A673 (cell line): ENCODE results near the gene ALDH2. TPM values are rescaled to one million over a fixed set of nuclear protein-coding genes. Genes with fewer than 3 reads are reported as not detected.
"Not testable (repeated sequence)": the region's sequence is repeated elsewhere in the genome, so short reads cannot be mapped to it uniquely, and the experiment has no call there.

Source experiments
- BruUV-seq: library from RNA; stranded (reverse); fragments of 400-500 nt; replicated peaks from 2 replicates; lab custom pipeline; 2021; lab: Mats Ljungman, UMichigan
- CTCF ChIA-PET: fragments of 300-600 bp; sonication (Branson Sonifier 250); formaldehyde crosslinking; loops from one replicate; lab custom pipeline; 2022; ENCODE audit warnings: antibody characterized with exemption; lab: Charles Lee
- POLR2A ChIA-PET: fragments of 300-600 bp; sonication (Branson Sonifier 250); formaldehyde crosslinking; loops from one replicate; lab custom pipeline; 2022; ENCODE audit warnings: antibody characterized with exemption; ENCODE audit not compliant: low non-redundant PET; lab: Charles Lee
- DNase-seq: peaks from one replicate; pipeline ENCODE4 v3.0.0-alpha.2; 2015; ENCODE audit warnings: low spot score
- H3K27ac ChIP-seq: fragments of 200-600 bp; sonication (generic); 2 replicates; pipeline ENCODE4 v1.5.1; 2016; ENCODE audit warnings: mixed run types, low read depth, mild to moderate bottlenecking, mixed read lengths, antibody characterized with exemption, low read length; ENCODE audit not compliant: poor library complexity, severe bottlenecking
- H3K27me3 ChIP-seq: fragments of 200-600 bp; sonication (generic); replicated peaks from 2 replicates; pipeline ENCODE4 v1.6.1; 2017; ENCODE audit warnings: mixed run types, low read depth, mild to moderate bottlenecking, mixed read lengths, antibody characterized with exemption, low read length; ENCODE audit not compliant: insufficient read depth, poor library complexity
- H3K36me3 ChIP-seq: fragments of 200-600 bp; sonication (generic); 2 replicates; pipeline ENCODE4 v1.6.1; 2016; ENCODE audit warnings: mixed run types, mild to moderate bottlenecking, mixed read lengths, antibody characterized with exemption, low read length; ENCODE audit not compliant: insufficient read depth, poor library complexity, severe bottlenecking
- H3K4me1 ChIP-seq: fragments of 200-600 bp; sonication (generic); 2 replicates; pipeline ENCODE4 v1.6.1; 2017; ENCODE audit warnings: mixed run types, mild to moderate bottlenecking, mixed read lengths, antibody characterized with exemption, low read length; ENCODE audit not compliant: insufficient read depth, poor library complexity, severe bottlenecking
- H3K4me3 ChIP-seq: fragments of 200-600 bp; sonication (generic); 2 replicates; pipeline ENCODE4 v1.5.1; 2016; ENCODE audit warnings: low read depth, mixed run types, mild to moderate bottlenecking, mixed read lengths, low read length; ENCODE audit not compliant: poor library complexity, severe bottlenecking
- H3K9me3 ChIP-seq: fragments of 200-600 bp; sonication (generic); 2 replicates; pipeline ENCODE4 v1.6.1; 2016; ENCODE audit warnings: mixed run types, low read depth, mild to moderate bottlenecking, mixed read lengths, antibody characterized with exemption, low read length; ENCODE audit not compliant: poor library complexity, severe bottlenecking
- EZH2 ChIP-seq: fragments of 200-600 bp; sonication (generic); IDR thresholded peaks from 2 replicates; pipeline ENCODE4 v1.6.1; 2017; ENCODE audit warnings: borderline replicate concordance, low read depth, mild to moderate bottlenecking, mixed read lengths, antibody characterized with exemption, low read length; ENCODE audit not compliant: poor library complexity, severe bottlenecking
- intact Hi-C: fragments of 100-400 bp; cut with micrococcal nuclease; formaldehyde crosslinking; loops from one replicate; pipeline ENCODE4 v1.10.0; 2022; ENCODE audit not compliant: unreplicated experiment
- total RNA-seq: library from RNA; stranded (reverse); gene quantifications from 2 replicates; pipeline ENCODE4 v1.2.3, GENCODE V29; 2021
- TF ChIP-seq, protein P1 (sequence below): fragments of 300-800, 200-600 bp; sonication (generic); conservative IDR thresholded peaks from 2 replicates; pipeline ENCODE4 v1.5.1; 2017; ENCODE audit warnings: low read depth, mild to moderate bottlenecking, antibody characterized with exemption, low read length, moderate library complexity, mixed read lengths

Gene ALDH2
- total RNA-seq, 1 experiment from 2014 or later, result 24.5 TPM

DNA sequence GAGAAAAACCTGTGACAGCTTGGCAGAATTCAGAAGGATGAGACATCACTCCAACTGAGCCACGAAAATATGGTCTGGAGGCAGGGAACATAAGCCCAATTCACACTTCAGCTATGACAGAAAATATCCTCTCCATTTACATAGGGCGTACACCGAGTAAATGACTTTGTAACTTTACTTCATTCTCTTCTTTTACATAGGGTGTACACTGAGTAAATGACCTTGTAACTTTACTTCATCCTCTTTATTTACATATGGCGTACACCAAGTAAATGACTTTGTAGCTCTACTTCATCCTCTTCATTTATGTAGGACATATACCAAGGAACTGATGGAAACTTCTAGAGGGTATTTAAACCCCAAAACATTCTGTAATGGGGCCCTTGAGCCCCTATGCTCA is 61.2 kb downstream of the ALDH2 start:
- ChIA-PET POLR2A (no interaction called here), CTCF (no interaction called here)
- no peaks in the 10 kb centered on the region for H3K4me1 ChIP-seq
- H3K27me3 ChIP-seq, result no peaks in the 10 kb centered on the region
- TF ChIP-seq, protein P1, sequence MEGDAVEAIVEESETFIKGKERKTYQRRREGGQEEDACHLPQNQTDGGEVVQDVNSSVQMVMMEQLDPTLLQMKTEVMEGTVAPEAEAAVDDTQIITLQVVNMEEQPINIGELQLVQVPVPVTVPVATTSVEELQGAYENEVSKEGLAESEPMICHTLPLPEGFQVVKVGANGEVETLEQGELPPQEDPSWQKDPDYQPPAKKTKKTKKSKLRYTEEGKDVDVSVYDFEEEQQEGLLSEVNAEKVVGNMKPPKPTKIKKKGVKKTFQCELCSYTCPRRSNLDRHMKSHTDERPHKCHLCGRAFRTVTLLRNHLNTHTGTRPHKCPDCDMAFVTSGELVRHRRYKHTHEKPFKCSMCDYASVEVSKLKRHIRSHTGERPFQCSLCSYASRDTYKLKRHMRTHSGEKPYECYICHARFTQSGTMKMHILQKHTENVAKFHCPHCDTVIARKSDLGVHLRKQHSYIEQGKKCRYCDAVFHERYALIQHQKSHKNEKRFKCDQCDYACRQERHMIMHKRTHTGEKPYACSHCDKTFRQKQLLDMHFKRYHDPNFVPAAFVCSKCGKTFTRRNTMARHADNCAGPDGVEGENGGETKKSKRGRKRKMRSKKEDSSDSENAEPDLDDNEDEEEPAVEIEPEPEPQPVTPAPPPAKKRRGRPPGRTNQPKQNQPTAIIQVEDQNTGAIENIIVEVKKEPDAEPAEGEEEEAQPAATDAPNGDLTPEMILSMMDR, result no peak
- no peak for TF ChIP-seq EZH2
- intact Hi-C loops, result loop anchor here (10.0 kb wide), 1 partner anchor 587 kb away; the partner anchor contains the start of gene PTPN11
- H3K27ac ChIP-seq, result no peak overlapping the region
- no TSS peak for BruUV-seq
- no peaks in the 10 kb centered on the region for H3K9me3 ChIP-seq
- H3K36me3 ChIP-seq, result no peaks in the 10 kb centered on the region
- DNase-seq, result no peak
- H3K4me3 ChIP-seq, result no peak overlapping the region

DNA sequence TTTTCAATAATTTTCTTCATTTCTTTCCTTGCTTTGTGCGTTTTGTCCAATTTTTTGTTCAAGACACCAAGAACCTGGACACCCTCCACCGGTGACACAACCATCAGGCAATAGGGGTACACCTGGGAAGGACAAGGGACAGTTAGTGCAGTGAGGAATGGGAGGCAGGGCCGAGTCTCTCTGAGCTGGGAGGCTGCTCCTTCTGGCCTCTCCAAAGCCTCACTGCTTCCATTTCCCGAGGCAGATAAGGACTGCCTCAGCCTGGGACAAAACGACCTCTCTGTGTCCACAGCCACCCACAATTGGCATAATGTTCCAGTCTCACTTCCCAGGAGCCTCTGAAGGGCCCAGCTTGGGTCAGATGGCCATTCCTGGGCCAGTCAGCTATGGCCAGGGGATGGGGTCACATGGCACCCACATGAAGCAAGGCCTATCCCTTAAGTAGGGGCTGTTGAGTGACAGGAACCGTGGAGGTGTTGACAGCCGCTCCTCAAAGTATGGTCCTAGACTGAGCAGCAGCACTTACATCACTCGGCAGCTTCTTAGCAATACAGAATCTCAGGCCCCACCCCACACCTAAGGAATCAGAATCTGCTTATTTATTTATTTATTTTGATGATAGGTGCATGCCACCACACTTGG is 61.7 kb downstream of the ALDH2 start:
- BruUV-seq, result no TSS peak
- CTCF ChIA-PET, result no interaction called here
- H3K27ac ChIP-seq, result no peak overlapping the region

DNA sequence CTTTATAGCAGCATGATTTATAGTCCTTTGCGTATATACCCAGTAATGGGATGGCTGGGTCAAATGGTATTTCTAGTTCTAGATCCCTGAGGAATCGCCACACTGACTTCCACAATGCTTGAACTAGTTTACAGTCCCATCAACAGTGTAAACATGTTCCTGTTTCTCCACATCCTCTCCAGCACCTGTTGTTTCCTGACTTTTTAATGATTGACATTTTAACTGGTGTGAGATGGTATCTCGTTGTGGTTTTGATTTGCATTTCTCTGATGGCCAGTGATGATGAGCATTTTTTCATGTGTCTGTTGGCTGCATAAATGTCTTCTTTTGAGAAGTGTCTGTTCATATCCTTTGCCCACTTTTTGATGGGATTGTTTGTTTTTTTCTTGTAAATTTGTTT is 62.9 kb downstream of the ALDH2 start:
- H3K27ac ChIP-seq, H3K36me3 ChIP-seq, BruUV-seq, CTCF ChIA-PET, DNase-seq, H3K27me3 ChIP-seq, H3K4me1 ChIP-seq, POLR2A ChIA-PET, H3K9me3 ChIP-seq, H3K4me3 ChIP-seq: not testable (repeated sequence)
- intact Hi-C loops, result loop anchor here (10.0 kb wide), 1 partner anchor 585 kb away; the partner anchor contains the start of gene PTPN11

More for the DNA sequence above, 61.7 kb downstream of the ALDH2 start:
- Histone ChIP-seq H3K9me3 (no peaks in the 10 kb centered on the region), H3K4me1 (no peaks in the 10 kb centered on the region), H3K36me3 (no peaks in the 10 kb centered on the region), H3K27me3 (no peaks in the 10 kb centered on the region), H3K4me3 (no peak overlapping the region)
- no peak for TF ChIP-seq EZH2
- TF ChIP-seq, protein P1, result no peak
- POLR2A ChIA-PET, result no interaction called here
- intact Hi-C loops, result loop anchor here (10.0 kb wide), 1 partner anchor 586 kb away; the partner anchor contains the start of gene PTPN11
- no peak for DNase-seq

DNA sequence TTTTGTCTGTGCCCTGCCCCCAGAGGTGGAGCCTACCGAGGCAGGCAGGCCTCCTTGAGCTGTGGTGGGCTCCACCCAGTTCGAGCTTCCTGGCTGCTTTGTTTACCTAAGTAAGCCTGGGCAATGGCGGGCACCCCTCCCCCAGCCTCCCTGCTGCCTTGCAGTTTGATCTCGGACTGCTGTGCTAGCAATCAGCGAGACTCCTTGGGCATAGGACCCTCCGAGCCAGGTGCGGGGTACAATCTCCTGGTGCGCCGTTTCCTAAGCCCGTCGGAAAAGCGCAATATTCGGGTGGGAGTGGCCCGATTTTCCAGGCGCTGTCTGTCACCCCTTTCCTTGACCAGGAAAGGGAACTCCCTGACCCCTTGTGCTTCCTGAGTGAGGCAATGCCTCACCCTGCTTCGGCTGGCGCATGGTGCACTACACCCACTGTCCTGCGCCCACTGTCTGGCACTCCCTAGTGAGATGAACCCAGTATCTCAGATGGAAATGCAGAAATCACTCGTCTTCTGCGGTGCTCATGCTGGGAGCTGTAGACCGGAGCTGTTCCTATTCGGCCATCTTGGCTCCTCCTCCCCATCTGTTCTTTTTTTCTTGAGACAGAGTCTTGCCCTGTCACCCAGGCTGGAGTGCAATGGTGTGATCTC is 68.1 kb downstream of the ALDH2 start:
- H3K27ac ChIP-seq, intact Hi-C loops, POLR2A ChIA-PET, H3K9me3 ChIP-seq, DNase-seq, H3K36me3 ChIP-seq, CTCF ChIA-PET, H3K27me3 ChIP-seq, H3K4me3 ChIP-seq, H3K4me1 ChIP-seq, BruUV-seq: not testable (repeated sequence)

DNA sequence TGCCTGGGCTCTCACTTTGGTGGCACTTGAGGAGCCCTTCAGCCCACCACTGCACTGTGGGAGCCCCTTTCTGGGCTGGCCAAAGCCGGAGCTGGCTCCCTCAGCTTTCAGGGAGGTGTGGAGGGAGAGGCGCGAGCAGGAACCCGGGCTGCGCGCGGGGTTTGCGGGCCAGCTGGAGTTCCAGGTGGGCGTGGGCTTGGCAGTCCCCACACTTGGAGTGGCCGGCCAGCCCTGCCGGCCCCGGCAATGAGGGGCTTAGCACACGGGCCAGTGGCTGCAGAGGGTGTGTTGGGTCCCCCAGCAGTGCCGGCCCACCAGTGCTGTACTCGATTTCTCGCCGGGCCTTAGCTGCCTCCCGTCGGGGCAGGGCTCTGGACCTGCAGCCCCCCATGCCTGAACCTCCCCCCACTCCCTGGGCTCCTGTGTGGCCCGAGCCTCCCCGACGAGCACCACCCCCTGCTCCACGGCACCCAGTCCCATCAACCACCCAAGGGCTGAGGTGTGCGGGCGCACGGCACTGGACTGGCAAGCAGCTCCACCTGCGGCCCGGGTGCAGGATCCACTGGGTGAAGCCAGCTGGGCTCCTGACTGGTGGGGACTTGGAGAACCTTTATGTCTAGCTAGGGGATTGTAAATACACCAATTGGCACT is 68.9 kb downstream of the ALDH2 start:
- CTCF ChIA-PET, DNase-seq, H3K4me3 ChIP-seq, H3K27ac ChIP-seq, H3K9me3 ChIP-seq, POLR2A ChIA-PET, H3K27me3 ChIP-seq, H3K4me1 ChIP-seq, intact Hi-C loops, BruUV-seq: not testable (repeated sequence)
- H3K36me3 ChIP-seq, result peaks cover 13% of the 10 kb centered on the region
